ENCODE measurements around the gene CDCA3. TPM values are rescaled to one million over a fixed set of nuclear protein-coding genes. Genes with fewer than 3 reads are reported as not detected.
"Not testable (repeated sequence)": the region's sequence is repeated elsewhere in the genome, so short reads cannot be mapped to it uniquely, and the experiment has no call there.

The CDCA3 gene
- 33.6 TPM for polyA plus RNA-seq (2012; ENCODE audit: missing spikeins)

DNA sequence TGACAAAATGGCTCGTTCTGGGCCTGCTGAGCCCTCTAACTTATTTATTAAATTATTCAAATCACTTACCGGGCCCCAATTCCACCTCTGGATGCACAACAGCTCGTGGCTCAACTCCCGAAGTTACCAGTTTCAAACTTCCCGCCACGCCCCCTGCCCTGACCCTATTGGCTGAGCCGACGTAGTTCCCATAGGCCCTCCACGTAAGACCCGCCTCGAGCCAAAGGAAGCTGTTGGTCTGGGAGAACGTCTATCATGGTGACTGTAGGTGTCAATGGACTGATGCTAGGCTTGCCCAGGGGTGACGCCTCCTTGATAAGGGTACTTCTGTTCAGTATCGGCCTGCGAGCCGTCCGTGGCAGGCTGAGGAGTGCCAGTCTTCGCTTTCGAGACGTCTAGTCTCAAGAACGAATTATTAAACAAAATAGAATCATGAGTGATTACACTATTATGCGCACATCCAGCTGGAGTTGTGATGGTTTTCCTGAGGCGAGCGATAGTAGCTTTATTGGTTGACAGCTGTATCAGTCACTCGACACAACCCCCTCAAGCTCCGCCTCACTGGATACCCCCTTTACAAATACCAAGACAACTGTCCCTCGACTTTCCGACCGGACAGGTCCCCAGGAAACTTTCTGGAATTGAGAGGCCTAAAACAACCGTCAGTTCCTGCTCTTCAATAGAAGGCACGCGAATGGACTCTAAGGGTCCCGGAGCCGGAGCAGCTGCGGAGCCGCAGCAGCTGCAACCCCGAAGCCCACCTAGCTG, at the start of gene CDCA3:
Gene CDCA3, minus strand, starts transcription at position 134 of the 768 bp plus-strand sequence. CDS start 334 bp downstream, outside the sequence.
- DNase-seq (ENCODE audit: insufficient read length), result peak; percentile 100
- TF ChIP-seq TAF1 (IDR thresholded peaks at IDR 0.05; ENCODE audit: borderline replicate concordance, low read depth, low read length), result no peak
- TF ChIP-seq POLR2A (IDR thresholded peaks at IDR 0.05; ENCODE audit: low read depth, low read length), result peak; percentile 87; the same call in 1 of the 2 replicates
- peak; percentile 81 for TF ChIP-seq POLR2AphosphoS5 (IDR thresholded peaks at IDR 0.05; ENCODE audit: low read depth, low read length)
- FAIRE-seq, result peak; percentile 99

- FAIRE-seq, result no peak
- no peak for TF ChIP-seq POLR2AphosphoS5 (IDR thresholded peaks at IDR 0.05; ENCODE audit: low read depth, low read length)
These were observed 48.9 kb upstream of the CDCA3 start for GRCh38 chr12:6899837-6900519.

GRCh38 chr12:6899427-6899826, 48.3 kb upstream of the CDCA3 start:
- no peak for DNase-seq (ENCODE audit: insufficient read length)
- no peak for FAIRE-seq
- TF ChIP-seq POLR2AphosphoS5 (IDR thresholded peaks at IDR 0.05; ENCODE audit: low read depth, low read length), result no peak
- TF ChIP-seq TAF1 (IDR thresholded peaks at IDR 0.05; ENCODE audit: borderline replicate concordance, low read depth, low read length), result no peak
- TF ChIP-seq POLR2A (IDR thresholded peaks at IDR 0.05; ENCODE audit: low read depth, low read length), result no peak

More at GRCh38 chr12:6899837-6900519, 48.9 kb upstream of the CDCA3 start:
- DNase-seq (ENCODE audit: insufficient read length), result no peak

- DNase-seq (ENCODE audit: insufficient read length) (no peak), FAIRE-seq (no peak)
- TF ChIP-seq POLR2AphosphoS5 (IDR thresholded peaks at IDR 0.05; ENCODE audit: low read depth, low read length) (no peak), POLR2A (IDR thresholded peaks at IDR 0.05; ENCODE audit: low read depth, low read length) (no peak), TAF1 (IDR thresholded peaks at IDR 0.05; ENCODE audit: borderline replicate concordance, low read depth, low read length) (no peak)
These were observed 45.9 kb upstream of the CDCA3 start for GRCh38 chr12:6896846-6897435.

GRCh38 chr12:6894321-6894720, 43.2 kb upstream of the CDCA3 start:
- no peak for FAIRE-seq
- no peak for DNase-seq (ENCODE audit: insufficient read length)
- no peak for TF ChIP-seq TAF1 (IDR thresholded peaks at IDR 0.05; ENCODE audit: borderline replicate concordance, low read depth, low read length)

DNA sequence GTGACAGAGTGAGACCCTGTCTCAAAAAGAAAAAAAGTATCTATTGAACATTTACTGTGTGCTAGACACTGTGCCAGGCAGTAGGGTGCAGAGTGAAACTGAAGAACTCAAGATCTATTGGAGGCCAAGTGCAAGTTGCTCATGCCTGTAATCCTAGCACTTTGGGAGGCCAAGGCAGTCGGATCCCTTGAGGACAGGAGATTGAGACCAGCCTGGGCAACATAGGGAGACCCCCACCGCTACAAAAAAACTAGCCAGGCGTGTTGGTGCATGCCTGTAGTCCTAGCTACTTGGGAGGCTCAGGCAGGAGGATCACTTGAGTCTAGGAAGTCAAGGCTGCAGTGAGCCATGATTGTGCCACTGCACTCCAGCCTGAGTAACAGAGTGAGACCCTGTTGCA, 41.6 kb upstream of the CDCA3 start:
- FAIRE-seq; DNase-seq (ENCODE audit: insufficient read length): not testable (repeated sequence)

- DNase-seq (ENCODE audit: insufficient read length), result no peak
- FAIRE-seq, result peak; percentile 48
- TF ChIP-seq POLR2AphosphoS5 (IDR thresholded peaks at IDR 0.05; ENCODE audit: low read depth, low read length), result no peak
- no peak for TF ChIP-seq TAF1 (IDR thresholded peaks at IDR 0.05; ENCODE audit: borderline replicate concordance, low read depth, low read length)
- no peak for TF ChIP-seq POLR2A (IDR thresholded peaks at IDR 0.05; ENCODE audit: low read depth, low read length)
These were observed 40.5 kb upstream of the CDCA3 start for GRCh38 chr12:6891646-6892001.

DNA sequence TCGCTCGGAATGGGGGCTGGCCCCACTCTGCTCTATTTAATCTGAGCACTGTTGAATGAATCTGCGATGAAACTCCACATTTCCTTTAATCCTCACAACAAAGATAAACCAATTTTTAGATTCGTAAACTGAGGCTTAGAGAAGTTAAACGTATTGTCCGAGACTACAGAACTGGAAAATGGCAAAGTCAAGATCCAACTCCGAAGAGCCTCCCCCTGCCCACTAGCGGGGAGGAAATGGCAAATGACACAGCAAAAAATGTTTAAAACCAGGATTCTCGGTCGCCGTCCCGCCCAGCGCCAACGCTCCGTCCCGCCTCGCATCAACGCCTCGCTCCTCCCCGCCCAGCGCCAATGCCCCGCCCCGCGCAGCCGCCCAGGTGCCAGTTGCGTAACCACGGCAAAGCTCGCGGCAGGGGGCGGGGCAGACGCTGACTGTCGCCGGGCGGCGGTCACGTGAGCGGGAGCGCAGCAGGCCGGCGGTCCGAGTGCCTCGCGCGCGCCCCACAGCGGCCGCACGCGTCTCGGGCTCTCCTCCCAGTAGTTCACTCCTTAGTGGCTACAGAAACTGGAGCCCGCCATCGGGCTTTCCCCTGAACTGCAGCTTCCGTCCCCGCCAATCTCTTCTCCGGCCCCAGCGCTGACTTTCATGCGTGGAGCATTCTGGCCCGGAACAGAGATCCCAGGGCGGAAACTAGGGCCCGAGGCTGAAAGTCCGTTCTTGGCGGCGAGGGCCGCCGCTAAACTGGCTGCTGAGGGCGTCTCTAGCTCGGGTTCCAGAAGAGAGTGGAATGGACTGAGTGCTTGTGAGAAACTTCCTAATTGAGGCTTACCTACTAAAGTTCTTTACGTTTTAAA, 39.9 kb upstream of the CDCA3 start:
- TF ChIP-seq TAF1 (IDR thresholded peaks at IDR 0.05; ENCODE audit: borderline replicate concordance, low read depth, low read length), result peak; percentile 80; the same call in 1 of the 2 replicates
- TF ChIP-seq POLR2A (IDR thresholded peaks at IDR 0.05; ENCODE audit: low read depth, low read length), result peak; percentile 77
- TF ChIP-seq POLR2AphosphoS5 (IDR thresholded peaks at IDR 0.05; ENCODE audit: low read depth, low read length), result peak; percentile 76
- peak; percentile 98 for FAIRE-seq

GRCh38 chr12:6889775-6890573, 38.9 kb upstream of the CDCA3 start:
- DNase-seq (ENCODE audit: insufficient read length); FAIRE-seq: not testable (repeated sequence)

More for the DNA sequence above, 39.9 kb upstream of the CDCA3 start:
- DNase-seq (ENCODE audit: insufficient read length), result peak; percentile 93

DNA sequence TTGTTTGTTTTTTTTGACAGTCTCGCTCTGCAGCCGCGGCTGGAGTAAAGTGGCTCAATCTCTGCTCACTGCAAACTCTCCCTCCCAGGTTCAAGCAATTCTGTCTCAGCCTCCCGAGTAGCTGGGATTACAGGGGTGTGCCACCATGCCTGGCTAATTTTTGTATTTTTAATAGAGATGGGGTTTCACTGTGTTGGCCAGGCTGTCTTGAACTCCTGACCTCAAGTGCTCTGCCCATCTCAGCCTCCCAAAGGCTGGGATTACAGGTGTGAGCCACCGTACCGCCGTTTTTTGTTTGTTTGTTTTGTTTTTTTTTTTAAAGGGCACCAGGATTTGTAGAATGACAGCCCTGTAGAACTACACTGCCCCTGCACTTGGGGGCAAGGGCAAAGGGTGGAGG, 37.7 kb upstream of the CDCA3 start:
- DNase-seq (ENCODE audit: insufficient read length); FAIRE-seq: not testable (repeated sequence)

DNA sequence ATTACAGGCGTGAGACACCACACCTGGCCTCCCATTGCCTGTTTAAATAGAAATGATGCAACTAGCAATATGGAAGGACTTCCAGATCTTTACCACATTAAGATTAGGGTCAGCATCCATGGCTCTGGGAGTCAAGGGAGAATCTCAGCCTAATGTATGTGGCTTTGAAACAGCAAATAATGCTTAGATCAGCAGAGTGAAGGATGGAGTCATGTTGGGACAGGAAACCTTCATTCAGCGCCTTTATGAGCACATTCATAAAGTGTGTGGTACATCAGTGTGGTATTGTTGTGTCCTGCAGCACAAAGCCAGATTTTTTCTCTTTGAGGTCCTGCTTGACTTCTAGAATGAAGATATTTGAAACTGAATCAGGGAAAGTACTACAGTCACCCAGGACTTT, 37.3 kb upstream of the CDCA3 start:
- no peak for TF ChIP-seq TAF1 (IDR thresholded peaks at IDR 0.05; ENCODE audit: borderline replicate concordance, low read depth, low read length)
- TF ChIP-seq POLR2AphosphoS5 (IDR thresholded peaks at IDR 0.05; ENCODE audit: low read depth, low read length), result no peak
- no peak for TF ChIP-seq POLR2A (IDR thresholded peaks at IDR 0.05; ENCODE audit: low read depth, low read length)
- FAIRE-seq (no peak), DNase-seq (ENCODE audit: insufficient read length) (no peak)

Data from GM12892 (cell line).